HG03378 (cell line): Measurements from ENCODE around the gene CYB561.
A peak's percentile ranks its signal among the peaks of the same experiment; 100 is the strongest.

Source experiments
- ATAC-seq: cut with Tn5 transposase; IDR thresholded peaks from one replicate; pipeline ENCODE4 v1.9.1; 2021; ENCODE audit warnings: mild to moderate bottlenecking, moderate library complexity; ENCODE audit not compliant: unreplicated experiment

Gene CYB561

DNA sequence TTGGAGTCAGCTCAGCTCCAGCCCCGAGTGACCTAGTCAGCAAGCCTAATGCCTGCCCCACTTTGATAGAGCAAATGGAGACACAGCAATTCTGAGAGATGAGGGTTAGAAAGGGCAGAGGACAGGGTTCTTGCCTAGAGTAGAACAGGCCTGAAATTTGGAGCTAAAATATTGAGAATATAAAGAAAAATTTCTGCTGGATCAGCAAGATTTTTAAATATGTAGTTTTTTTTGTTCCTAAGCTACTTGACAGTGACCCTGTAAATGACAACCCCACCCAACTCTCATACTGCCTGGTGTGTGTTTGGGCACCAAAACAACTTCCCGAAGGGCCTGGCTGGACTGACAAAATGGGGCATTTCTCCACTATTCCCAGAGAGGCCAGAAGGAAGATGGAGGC, 26.7 kb downstream of the CYB561 start:
- no peak for ATAC-seq

DNA sequence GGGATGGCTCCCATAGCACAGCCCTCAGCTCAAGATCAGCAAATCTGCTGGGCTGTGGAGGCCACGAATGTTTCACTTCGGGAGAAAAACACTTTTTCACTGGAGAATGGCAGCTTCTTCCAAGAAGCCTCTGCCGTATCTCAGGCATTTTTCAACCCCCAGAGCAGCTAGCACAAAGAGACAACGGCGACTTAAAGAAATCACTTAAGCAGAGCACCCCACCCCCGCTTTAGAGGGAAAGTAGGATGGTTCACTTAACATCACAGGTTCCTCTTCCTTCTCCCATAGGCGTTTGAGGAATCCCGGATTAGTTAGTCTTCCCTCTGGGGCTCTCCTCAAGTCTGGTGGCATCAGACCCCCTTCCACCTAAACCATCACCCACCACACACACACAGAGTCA, 27.6 kb downstream of the CYB561 start:
- ATAC-seq = no peak

DNA sequence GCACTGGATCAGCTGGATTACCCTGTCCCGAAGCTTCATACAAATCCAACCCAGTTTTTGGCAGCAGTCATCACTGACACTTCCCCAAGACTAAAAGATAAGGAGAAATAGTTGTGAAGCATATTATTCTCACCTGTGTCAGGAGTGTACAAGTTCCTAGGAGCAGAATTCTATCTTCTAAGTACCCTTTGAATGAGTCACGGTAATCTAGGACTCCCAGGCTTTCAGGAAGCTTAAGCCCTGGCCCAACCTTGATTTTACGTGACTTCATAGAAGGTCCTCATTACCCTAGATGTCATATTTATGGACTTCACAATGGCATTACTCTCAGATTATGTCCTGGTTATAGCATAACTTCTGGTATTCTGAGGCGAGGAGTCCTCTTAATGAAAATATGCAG, 31.9 kb downstream of the CYB561 start:
- no peak for ATAC-seq

DNA sequence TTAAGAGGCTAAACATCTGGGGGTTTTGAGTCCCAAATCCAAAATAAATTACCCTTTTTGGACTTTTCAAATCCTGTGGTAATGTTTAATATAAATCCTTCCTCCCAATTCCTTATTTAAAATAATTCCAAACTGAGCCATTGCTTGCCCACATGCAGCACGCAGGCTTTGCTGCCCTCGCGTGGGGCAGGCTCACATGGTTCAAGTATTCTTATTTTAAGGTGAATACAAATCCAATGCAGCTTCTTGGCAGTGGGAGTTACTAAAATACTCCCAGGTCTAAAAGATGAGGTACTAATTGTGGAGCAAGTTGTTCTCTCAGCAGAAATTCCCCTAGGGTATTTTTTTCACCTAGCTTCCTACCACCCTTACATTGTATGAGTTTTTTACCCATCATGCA, 33.0 kb downstream of the CYB561 start:
- ATAC-seq = no peak

DNA sequence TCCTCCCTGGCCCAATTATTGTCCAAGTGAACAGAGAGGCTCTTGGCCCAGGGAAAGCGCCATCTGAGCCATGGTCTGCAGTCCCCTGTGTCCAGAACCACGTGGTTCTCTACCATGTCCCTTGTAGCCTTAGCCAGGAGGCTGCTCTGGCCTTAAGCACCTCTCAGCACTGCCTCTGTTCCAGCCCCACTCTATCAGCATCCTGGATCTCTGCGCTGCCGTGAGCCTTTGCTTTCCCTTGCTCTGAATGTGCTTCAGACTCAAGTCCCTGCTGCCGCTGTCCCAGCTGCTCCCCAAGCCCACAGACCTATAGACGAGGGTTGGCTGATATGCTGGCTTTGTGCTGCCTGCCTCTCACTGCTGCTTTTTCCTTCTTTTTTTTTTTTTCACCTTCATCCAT, 33.9 kb downstream of the CYB561 start:
- ATAC-seq = no peak

DNA sequence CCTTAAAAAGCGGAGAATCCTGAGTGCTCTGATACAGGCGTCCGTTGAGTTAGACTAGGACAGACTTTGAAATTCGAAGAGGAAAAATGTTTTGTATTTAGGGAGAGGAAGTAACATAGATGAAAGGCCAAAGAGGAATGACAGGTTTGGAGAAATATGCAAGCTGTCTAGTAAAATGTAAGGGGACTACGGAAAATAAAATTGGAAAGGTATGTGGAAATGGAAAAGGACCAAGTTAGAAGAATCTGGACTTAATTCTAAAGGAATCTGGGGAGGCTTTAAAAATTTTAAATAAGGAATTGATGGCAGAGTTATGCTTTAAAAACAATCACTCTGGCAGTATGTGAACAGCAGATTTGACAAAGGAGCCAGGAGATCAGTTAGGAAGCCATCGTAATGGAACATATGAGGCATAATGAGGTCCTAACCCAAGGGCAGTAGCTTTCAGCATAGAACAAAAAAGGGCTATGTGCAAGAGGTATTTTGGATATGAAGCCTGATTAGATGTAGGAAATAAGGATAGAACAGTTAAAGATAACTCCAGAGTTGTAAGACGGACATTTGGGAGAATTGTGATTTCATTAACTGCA, 38.3 kb downstream of the CYB561 start:
- no peak for ATAC-seq

DNA sequence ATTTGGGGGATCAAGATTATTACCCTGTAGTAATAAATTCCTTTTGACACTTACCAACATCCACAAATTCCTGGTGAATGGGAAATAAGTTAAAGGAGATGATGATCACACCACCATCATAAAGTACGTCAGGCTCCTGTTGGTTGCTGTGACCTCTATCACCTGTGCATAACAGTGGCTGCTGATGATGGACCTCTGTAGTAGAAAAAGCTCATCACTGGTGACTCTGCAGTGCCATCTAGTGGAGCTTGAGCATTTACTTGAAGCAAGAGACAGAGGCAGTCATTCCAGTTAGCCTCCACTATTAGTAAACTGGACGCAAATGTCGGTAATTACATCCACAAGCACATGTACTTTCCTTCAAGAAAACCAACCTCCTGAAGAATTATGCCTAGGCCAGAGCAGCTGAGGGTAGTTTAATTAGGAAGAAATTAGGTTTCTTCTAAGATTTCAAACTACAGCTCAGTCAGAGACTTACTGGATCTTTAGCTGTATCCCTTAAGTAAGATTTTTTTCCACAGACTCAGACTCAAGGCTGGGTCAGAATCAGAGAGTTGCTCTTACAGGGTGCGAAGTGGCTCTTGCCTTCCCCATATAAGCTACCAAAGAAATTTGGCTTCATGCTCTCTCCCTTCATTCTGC, 39.3 kb downstream of the CYB561 start:
- ATAC-seq = peak; percentile 78

DNA sequence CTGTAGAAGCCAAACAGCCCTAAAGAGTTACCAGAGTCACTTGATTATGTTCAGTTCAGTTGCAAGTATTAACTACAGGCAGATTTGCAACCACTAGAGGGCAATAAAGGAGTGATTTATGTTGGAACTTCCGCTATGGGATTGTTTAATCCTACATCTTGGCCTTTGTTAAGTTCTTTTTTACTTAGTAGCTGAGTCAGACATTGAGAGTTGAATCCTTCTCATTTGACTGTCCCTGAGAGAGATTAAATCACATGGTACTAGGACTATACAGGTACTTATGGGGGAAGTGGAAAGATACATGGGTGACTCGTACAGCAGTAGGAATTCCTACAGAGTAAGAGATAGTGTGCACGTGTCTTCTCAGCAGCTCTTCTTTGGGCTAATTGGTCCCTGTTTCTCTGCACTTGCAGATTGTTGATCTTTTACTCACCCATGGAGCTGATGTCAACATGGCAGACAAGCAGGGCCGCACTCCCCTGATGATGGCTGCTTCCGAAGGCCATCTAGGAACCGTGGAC, 40.3 kb downstream of the CYB561 start:
- ATAC-seq = no peak

DNA sequence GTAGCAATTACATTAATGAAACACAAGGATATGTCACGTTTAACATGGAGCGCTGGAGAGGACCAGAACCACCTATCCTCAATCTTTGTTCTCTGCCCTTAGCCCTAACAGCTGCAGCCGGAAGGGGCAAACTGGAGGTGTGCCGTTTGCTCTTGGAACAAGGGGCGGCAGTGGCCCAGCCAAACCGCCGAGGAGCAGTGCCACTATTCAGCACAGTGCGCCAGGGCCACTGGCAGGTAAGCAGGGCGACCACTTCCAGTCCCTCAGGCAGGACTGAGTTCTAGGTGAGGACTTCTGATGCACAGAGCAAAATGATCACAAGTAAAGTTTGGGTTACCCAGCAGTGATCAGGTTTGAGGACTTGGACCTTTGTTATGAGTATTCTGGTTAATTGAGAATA, 41.1 kb downstream of the CYB561 start:
- no peak for ATAC-seq

DNA sequence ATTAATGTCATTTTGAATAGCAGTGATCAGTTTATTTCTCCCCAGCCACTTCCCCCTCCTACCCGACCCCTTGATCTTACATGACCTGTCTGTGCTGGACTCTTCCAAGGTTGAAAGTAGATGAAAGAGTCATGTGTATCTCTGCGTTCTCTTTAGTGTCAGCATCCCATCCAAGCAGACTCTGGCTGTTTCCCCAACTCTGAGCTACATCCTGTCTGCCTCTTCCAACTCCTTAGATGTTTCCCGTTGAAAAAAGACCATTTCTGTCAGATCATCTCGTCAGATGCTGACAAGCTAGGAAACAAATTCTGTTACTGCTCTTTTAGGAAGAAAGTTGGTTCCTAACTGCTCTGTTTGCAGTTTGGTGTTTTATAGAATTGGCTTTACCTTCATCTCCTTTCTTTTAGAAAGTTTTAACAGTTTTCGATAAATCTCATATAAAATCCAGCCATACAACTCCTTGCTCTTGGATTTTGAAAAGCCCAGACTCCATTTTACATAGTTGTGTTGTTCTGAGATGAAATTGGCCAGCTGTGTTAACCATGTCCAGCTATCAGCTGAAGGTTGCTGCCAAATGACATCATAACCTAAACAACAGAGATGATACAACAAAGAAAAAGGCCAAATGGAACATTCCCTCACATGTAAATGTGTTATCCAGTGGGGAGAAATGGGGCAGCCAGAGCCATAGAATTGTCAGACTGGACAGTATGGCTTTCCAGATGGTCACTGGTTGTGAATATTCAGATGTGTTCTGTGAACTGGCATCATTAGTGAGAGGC, 43.5 kb downstream of the CYB561 start:
- ATAC-seq = no peak

DNA sequence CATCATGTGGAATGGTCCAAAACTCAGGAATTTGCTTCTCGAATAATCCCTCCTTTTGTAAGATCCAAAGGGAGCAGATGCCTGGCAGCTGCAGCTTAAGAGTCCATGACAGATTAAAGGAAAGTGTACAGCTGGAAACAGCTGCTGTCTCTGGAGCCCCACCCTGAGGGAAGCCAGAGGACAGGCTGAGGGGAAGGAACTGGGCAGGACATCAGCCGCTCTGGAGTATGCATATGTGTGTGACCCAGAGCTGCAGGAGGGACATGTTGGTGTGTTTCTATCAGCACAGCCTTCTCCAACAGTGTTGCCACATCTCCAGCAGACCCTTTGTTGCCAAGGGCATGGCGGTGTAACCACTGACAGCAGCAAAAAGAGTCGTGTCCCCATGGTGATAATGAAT, 46.2 kb downstream of the CYB561 start:
- no peak for ATAC-seq

DNA sequence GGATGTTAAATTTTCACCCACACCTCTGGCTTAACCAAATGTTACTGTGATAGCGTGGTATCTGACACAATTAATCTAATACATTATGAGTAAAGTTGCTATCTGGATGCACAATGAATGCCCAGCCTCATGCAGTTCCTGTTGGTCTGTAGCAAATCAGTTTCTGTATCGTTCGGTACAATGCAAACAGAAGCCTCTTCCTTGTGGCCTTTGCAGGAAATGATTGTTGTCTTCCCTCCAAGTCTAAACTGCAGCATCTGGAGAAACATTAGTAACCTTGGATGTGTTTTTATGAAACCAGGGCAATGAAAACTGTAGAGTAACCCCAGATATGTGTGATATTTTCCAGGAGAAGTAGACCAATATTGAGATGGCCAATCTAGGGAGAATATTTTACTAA, 46.8 kb downstream of the CYB561 start:
- ATAC-seq = no peak

DNA sequence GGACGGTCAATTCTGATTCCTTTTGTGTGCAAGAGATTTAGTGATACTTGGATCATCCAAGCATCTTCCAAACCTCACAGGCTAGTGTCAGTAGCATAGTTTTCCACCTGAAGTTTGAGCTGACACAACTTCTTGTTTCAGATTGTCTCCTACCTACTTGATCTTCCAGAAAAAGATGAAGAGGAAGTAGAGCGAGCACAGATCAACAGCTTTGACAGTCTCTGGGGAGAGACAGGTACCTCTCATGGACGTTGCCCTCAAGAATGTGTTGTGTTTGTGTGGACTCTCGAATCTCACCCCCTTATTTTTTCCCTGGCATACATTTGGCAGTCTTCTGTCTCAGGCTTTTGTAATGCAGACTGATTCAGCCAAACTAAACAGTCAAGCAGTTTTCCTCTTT, 47.4 kb downstream of the CYB561 start:
- no peak for ATAC-seq

DNA sequence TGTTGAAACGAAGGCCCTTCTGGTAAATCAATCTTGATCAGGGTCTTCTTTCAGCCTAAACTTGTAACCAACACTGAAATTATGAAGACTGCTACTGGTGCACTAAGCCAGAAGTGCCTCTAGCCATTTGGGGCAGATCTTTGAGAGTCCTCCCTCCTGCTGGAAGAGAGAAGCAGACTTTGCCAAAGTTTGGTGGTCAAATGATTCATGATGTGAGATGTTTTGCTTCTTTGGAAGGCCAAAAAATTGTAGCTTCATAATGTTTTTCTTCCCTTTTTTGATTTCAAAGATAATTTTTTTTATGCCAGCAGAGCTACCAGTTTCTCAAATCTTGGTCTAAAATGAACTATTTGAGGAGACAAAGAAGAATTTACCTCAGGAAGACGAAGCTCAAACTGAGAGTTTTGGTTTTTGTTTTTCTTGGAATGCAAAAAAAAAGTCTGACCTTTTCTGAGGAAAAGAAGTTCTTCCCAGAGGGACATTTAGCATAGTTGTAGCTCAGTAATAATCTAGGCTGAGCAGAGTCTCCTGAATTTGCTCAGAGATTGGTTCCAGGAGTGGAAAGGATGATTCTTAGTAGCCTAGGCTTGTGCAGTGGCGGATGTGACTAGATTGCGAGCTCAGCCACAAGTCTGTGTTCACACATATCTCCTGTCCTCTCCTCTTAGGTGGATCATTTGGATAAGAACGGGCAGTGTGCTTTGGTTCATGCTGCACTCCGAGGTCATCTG, 50.9 kb downstream of the CYB561 start:
- no peak for ATAC-seq

DNA sequence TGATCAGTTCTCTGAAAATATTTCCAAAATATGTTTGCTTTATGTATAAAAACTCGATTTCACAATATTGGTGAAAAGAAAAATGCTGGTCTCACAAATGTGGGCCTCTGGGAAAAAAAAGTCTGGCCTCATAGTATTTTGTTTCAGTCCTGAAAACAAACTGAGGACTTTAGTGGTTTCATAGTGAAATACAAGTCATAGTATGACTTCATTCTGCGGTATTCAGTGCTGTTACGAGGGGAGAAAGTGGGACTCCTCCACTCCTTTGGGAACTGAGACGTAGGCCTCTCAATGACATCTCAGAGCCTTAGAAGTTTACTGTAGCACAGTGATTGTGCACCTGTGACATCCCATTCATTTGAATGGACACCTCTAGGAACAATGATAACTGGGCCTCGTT, 56.0 kb downstream of the CYB561 start:
- no peak for ATAC-seq

DNA sequence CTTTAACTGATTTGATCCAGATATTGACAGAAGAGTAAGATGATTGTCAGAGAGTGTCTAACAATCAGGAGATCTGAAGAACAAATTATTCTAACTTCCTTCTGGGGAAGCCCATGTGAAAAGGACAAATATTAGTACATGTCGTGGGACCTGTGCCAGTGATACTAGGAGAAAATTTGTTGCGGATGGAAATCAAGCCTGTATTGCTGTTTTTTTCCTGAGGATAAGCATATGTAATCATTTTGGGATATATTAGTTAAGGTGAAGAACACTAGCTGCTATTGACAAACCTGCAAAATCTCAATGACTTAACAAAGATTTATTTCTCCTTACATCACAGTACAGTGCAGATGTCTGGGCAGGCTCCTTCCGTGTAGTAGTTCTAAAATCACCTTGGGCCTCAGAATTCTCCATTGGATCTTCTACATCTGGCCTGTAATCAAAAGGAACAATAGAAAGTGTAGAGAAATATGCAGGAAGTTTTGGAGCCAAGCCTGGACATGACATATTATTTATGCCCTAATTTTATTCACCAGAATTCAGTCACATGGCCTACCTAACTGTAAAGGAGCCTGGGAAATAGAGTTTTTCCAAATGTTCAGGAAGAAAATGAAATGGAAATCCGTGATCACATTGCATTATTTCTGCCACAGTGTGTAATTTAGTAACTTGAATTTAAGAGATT, 58.3 kb downstream of the CYB561 start:
- ATAC-seq = no peak

DNA sequence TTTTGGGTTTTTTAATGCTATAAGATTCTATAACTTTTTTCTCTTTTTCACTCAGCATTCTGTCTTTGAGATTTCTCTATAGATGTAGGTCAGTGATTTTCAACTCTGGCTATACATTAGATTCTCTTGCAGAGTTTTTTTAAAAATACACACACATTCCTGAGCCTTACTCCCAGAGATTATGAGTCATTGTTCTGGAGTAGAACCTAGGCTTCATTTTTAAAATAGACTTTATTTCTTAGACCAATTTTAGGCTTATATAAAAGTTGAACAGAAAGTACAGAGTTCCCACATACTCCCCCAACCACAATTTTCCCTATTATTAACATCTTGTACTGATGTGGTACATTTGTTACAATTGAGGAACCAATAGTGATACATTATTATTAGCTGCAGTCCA, 63.3 kb downstream of the CYB561 start:
- no peak for ATAC-seq
